Stomach smooth muscle (tissue), 2 donors: ENCODE data around the gene MMP23B.
"Not testable (repeated sequence)": the region's sequence is repeated elsewhere in the genome, so short reads cannot be mapped to it uniquely, and the experiment has no call there.

Source experiments
- H3K27ac ChIP-seq: one replicate; pipeline ENCODE4 v1.7.0; 2013; ENCODE audit warnings: mild to moderate bottlenecking, low read length, inconsistent platforms
- H3K27me3 ChIP-seq, 2 donors: one replicate each; pipeline ENCODE4 v1.7.0; 2013; ENCODE audit warnings: low read length in 2 of 2; ENCODE audit not compliant: insufficient read depth in 2 of 2, control insufficient read depth in 1 of 2
- H3K36me3 ChIP-seq, 2 donors: one replicate each; pipeline ENCODE4 v1.7.0; 2013; ENCODE audit warnings: low read length in 2 of 2; ENCODE audit not compliant: control insufficient read depth in 2 of 2, insufficient read depth in 2 of 2
- H3K4me1 ChIP-seq: one replicate; pipeline ENCODE4 v1.7.0; 2013; ENCODE audit warnings: low read length; ENCODE audit not compliant: control insufficient read depth, insufficient read depth
- H3K4me3 ChIP-seq, 2 donors: one replicate each; pipeline ENCODE4 v1.7.0; 2013; ENCODE audit warnings: low read length in 2 of 2
- H3K9ac ChIP-seq, 2 donors: one replicate each; pipeline ENCODE4 v1.7.0; 2013; ENCODE audit warnings: low read length in 2 of 2, mild to moderate bottlenecking in 1 of 2
- H3K9me3 ChIP-seq, 2 donors: one replicate each; pipeline ENCODE4 v1.7.0; 2013; ENCODE audit warnings: low read length in 2 of 2; ENCODE audit not compliant: control insufficient read depth in 2 of 2
- donor health status: healthy.
- donor health status: Pancreatic carcinoma.

Gene MMP23B

GRCh38 chr1:1676087-1676486, 44.1 kb downstream of the MMP23B start:
- H3K27ac ChIP-seq, H3K4me3 ChIP-seq, H3K36me3 ChIP-seq, H3K27me3 ChIP-seq, H3K9me3 ChIP-seq, H3K9ac ChIP-seq: not testable (repeated sequence)
- H3K4me1 ChIP-seq: peaks cover 11% of the 10 kb centered on the region

- Histone ChIP-seq H3K4me3 (no peak overlapping the region), H3K9ac (no peak overlapping the region), H3K4me1 (peaks cover 11% of the 10 kb centered on the region), H3K36me3 (peaks cover 0 to 3% of the 10 kb centered on the region in 2 donors), H3K9me3 (no peaks in the 10 kb centered on the region), H3K27me3 (no peaks in the 10 kb centered on the region), H3K27ac (no peak overlapping the region)
These were observed 46.0 kb downstream of the MMP23B start for GRCh38 chr1:1677718-1678580.

- Histone ChIP-seq H3K27ac (no peak overlapping the region), H3K9ac (no peak overlapping the region), H3K27me3 (no peaks in the 10 kb centered on the region), H3K36me3 (peaks cover 0 to 3% of the 10 kb centered on the region in 2 donors), H3K4me3 (no peak overlapping the region), H3K9me3 (no peaks in the 10 kb centered on the region), H3K4me1 (peaks cover 11% of the 10 kb centered on the region)
These were observed 46.8 kb downstream of the MMP23B start for GRCh38 chr1:1678581-1679380.

- no peak overlapping the region for H3K27ac ChIP-seq
These were observed 48.3 kb downstream of the MMP23B start for GRCh38 chr1:1680031-1680911.

GRCh38 chr1:1680912-1681273, 48.9 kb downstream of the MMP23B start:
- Histone ChIP-seq H3K27me3 (no peaks in the 10 kb centered on the region), H3K9ac (no peak overlapping the region), H3K27ac (no peak overlapping the region), H3K9me3 (no peaks in the 10 kb centered on the region), H3K4me1 (peaks cover 13% of the 10 kb centered on the region), H3K4me3 (no peak overlapping the region), H3K36me3 (peaks cover 0 to 3% of the 10 kb centered on the region in 2 donors)

More at GRCh38 chr1:1680031-1680911, 48.3 kb downstream of the MMP23B start:
- Histone ChIP-seq H3K27me3 (no peaks in the 10 kb centered on the region), H3K9ac (no peak overlapping the region), H3K4me3 (no peak overlapping the region), H3K4me1 (peaks cover 13% of the 10 kb centered on the region), H3K36me3 (peaks cover 0 to 3% of the 10 kb centered on the region in 2 donors), H3K9me3 (no peaks in the 10 kb centered on the region)

- Histone ChIP-seq H3K9me3 (no peaks in the 10 kb centered on the region), H3K4me3 (no peak overlapping the region), H3K4me1 (peaks cover 11% of the 10 kb centered on the region), H3K27me3 (no peaks in the 10 kb centered on the region), H3K27ac (no peak overlapping the region), H3K36me3 (peaks cover 0 to 3% of the 10 kb centered on the region in 2 donors), H3K9ac (no peak overlapping the region)
These were observed 51.3 kb downstream of the MMP23B start for GRCh38 chr1:1683104-1683905.
